HG03378 (cell line): Measurements from ENCODE around the gene GREB1.

ENCODE experiments used
- ATAC-seq: cut with Tn5 transposase; IDR thresholded peaks from one replicate; pipeline ENCODE4 v1.9.1; 2021; ENCODE audit warnings: mild to moderate bottlenecking, moderate library complexity; ENCODE audit not compliant: unreplicated experiment

The GREB1 gene

DNA sequence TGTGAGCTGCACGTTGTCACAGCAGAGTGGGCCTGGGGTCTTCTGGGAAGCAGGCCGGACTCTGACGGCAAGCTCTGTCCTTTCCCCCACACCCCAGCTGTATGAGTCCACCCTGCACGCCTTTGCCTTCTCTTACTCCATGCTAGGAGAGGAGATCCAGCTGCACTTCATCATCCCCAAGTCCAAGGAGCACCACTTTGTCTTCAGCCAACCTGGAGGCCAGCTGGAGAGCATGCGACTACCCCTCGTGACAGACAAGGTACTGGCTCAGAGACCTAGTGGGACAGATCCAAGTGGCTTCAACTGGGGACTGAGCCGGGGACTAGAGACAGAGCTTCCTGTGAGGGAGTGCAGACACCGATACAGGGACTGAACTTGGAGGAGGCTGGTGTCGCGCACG is 96.0 kb downstream of the GREB1 start:
- no peak for ATAC-seq

DNA sequence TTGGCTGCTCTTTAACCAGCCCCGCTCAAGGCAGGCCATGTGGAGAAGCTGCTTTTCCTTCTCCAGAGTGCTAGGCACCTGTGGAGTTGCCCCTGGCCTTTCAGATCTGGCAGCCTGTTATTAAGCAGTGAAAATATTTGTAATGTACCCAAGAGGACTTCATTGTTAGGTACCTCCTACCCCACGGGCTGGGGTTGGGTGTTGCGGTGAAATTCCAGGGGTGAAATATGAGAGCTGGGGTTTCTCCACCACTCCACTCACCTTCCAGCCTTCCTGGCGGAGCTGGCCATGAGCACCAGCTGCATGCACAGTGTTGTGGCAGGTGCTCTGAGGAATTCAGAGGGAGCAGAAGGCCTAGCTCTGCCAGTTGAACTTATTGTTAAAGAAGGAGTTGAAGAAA is 97.0 kb downstream of the GREB1 start:
- ATAC-seq, result no peak

DNA sequence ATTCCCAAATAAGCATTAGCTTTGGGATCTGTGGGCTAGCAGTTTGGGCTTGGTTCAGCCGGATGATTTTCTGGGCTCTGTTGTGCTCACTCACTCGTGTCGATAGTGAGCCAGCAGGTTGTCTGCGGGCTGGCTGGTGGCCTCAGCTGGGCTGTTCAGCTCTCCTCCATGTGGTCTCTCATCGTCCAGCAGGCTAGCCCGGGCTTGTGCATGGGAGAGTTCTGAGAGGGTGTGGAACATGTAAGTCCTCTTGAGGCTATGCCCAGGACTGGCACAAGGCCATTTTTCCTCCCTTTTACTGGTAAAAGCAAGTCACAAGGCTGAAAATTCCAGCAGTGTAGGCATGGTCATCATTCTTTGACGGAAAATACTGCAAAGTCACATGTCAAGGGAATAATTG is 97.6 kb downstream of the GREB1 start:
- ATAC-seq, result no peak

DNA sequence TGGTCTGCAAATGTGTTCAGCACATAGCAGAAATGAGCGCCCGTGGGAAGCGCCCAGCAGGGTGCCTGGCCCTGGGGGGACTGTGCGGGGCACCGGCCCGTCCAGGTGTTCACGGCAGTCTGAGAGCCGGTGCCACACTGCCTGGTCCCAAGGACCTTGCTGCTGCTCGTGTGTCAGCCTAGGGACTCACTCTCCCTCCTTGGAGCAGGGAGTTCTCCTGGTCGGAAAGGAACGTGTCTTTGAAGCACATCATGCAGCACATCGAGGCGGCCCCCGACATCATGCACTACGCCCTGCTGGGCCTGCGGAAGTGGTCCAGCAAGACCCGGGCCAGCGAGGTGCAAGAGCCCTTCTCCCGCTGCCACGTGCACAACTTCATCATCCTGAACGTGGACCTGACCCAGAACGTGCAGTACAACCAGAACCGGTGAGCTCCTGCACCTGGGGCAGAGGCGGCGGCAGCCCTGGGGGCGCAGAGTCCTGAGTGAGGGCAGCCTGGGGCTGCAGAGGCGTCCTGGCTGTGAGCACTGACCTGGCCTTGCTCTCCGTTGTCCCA is 100.2 kb downstream of the GREB1 start:
- ATAC-seq, result no peak

DNA sequence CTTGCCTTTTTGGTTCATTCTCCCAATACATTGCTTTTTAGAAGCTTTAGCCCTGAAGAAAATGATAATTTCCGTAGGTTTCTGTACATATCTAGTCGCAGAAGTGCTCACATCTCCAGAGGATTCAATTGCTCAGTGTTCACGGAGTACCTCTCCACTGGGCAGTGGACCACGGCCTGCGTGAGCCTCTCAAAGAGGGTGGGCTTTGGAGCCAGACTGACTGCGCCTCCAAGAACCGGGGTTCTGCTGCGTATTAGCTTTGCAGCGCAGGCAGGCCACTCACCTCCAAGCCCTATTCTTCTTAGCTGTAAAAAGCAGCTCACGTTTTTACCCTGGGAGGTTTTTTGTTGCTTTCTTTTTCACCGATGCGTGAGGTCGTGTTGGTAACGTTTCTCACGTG is 100.7 kb downstream of the GREB1 start:
- no peak for ATAC-seq

DNA sequence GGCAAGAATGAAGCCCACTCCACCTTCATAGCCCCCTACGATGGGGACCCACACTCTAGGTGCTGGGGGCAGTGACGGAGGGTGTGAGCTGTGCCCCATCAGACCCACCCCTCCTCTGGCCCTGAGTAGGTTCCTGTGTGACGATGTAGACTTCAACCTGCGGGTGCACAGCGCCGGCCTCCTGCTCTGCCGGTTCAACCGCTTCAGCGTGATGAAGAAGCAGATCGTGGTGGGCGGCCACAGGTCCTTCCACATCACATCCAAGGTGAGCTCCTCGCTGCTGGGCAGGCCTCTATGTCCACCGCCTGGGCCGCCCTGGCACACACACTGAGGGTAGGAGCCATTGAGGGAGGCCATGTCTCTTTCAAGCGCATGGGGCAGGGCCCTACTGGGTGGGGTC is 101.3 kb downstream of the GREB1 start:
- ATAC-seq, result no peak

DNA sequence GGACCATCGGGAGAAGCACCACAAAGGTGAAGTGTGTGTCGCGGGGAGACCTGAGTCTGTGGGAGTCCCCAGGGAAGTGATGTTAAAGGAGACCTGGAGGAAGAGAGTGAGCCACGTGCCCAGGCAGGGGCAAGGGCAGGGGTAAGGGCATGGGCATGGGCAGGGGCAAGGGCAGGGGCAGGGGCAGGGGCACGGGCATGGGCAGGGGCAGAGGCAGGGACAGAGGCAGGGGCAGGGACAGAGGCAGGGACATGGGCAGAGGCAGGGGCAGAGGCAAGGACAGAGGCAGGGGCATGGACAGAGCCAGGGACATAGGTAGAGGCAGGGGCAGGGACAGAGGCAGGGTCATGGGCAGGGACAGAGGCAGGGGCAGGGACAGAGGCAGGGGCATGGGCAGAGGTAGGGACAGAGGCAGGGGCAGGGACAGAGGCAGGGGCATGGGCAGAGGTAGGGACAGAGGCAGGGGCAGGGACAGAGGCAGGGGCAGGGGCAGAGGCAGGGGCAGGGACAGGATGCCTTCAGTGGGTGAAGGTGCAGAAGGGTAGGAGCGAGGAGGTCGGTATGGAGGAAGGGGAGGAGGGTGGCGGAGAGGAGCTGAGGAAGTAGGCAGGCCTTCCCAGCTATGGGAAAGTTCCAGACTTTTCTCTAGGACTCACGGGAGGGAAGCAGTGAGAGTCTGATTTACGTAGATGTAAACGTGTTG is 102.9 kb downstream of the GREB1 start:
- ATAC-seq, result no peak

DNA sequence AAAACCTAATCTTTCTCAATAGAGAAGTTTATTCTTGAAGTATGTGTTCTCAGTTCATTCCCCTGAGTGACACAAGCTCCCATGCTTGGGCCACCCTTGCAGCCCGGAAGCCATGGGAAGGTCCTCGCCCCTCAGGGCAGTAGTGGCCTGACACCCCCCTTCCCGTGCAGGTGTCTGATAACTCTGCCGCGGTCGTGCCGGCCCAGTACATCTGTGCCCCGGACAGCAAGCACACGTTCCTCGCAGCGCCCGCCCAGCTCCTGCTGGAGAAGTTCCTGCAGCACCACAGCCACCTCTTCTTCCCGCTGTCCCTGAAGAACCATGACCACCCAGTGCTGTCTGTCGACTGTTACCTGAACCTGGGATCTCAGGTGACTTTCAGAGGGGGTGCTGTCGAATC is 103.7 kb downstream of the GREB1 start:
- ATAC-seq, result no peak

DNA sequence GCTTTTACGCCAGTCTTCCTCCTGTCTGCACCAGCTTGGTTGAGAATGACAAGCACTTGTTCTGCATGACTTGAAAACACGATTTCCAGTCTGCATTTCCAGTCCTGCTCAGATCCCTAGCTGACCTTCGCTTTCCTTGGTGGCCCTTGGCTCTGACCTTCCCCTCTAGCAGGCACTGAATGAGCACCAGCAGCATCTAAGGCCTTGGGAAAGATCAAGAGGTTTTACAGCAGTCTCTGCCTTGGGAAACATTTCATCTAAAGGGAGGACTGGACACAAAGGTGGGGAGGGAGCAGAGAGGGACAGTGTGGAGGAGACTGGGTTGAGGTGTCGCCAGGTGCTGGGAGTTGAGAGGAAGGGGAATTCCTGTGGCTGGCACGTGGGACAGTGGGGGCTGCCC is 105.7 kb downstream of the GREB1 start:
- no peak for ATAC-seq

DNA sequence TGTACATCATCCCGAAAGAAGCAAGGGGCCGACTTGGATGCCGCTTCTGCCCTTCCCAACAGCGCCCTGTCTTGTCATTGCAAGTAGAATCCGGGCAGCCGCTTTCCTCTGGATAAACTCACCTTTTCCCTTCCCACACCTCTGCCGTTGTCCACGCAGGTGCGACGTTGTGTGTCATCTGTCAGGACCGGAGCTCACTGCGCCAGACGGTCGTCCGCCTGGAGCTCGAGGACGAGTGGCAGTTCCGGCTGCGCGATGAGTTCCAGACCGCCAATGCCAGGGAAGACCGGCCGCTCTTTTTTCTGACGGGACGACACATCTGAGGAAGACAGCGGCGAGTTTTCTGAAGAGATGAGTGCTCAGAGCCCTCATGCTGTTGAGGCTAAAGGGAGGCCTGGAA is 106.3 kb downstream of the GREB1 start:
- ATAC-seq, result no peak

DNA sequence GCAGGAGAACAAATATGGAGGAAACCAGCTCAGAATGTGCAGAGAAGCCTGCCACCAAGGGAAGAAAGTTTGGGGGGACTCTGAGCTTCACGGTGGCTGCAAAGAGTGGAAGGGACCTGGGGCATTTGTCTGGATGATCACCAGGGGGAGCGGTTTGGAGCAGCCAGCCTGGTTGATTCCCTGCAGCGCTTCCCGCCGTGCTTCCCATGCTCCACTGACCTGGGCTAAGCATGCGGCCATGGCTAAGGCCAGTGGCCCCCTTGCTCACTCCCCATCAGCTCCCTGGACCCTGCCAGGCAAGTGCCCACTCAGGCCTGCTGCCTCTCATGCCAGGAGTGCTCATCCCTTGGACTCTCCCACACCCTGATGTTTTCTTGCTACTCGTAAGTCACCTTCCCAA is 109.1 kb downstream of the GREB1 start:
- no peak for ATAC-seq

DNA sequence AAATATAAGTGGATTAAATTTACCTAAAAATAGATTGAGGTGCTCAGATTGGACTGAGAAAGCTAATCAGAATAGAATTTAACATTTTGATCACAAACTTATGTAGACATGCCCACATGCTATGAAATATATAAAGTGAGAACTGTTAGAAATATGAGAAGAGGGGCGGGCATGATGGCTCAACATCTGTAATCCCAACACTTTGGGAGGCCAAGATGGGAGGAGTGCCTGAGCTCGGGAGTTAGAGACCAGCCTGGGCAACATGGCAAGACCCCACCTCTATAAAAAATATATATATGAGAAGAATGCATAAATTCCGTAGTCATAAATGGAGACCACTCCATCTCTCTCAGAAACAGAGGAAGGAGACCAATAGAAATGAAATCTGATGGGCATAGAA is 110.4 kb downstream of the GREB1 start:
- ATAC-seq, result no peak

DNA sequence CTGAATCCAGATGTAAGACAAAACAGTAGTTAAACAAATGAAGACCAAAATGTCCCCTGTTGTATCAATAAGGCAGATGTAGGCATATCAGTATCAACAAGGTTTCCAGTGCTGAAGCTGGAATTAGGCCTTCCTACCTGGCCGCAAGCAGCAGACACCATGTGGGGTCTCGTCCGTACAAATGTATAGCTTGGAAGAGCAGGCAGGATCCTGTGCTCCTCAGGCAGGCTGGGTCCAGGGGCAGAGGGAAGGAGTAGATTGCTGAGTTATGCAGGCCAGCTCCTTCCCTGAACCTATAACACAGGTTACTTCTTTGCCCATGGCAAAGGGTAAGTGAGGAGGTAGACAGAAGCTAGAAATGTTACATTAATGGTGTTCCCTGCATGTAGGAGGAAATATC is 112.7 kb downstream of the GREB1 start:
- no peak for ATAC-seq

DNA sequence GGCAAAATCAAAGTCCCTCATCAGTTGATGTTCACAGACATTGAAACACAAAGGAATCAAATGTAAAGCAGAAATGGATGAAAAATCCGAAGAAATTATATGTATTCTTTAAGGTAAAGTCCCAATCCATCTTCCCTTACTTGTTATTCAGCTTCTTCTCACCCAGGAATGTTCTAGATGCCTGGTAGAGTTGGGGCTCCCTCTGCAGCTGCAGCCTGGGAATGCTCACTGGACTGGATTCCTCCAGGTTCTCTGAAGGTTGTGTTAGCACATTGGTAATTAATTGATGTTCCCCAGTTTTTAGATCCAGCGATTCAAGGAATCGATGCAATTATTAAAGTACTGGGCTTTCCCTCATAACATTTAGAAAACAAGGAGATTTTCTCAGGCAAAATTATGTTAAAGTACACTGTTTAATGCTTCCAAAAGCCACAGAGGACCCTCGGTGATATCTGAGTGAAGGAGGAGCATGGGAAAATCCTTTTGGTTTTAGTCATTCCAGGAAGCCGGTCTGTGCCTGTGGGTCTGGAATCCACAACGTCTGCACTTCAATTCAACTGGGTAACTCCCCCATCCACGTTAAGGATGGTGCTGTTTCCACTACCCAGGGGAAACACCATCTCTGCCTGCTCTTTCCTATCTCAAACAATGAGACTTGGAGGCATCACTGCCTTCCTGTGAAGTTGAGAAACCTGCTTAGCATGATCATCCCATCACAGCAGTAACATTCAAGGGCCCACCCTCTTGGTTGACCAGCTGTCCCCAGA is 114.2 kb downstream of the GREB1 start:
- ATAC-seq, result no peak

DNA sequence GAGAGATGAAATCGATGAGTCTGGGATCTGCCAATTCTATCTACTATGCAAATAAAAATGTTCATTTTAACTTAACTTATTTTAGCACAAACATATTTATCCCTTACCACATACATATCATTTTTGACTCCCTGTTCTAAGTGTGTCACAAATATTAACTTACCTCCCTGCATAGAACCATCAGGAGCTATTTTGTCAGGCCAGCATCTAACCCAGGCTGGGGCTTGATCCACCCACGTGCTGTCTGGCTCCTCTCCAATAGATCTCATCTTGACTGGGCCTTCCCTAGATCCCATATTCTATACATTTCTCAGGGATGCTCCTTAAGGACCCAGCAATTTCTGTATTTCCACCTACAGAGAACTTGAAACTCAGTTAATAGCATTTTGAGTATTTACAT is 115.2 kb downstream of the GREB1 start:
- no peak for ATAC-seq

DNA sequence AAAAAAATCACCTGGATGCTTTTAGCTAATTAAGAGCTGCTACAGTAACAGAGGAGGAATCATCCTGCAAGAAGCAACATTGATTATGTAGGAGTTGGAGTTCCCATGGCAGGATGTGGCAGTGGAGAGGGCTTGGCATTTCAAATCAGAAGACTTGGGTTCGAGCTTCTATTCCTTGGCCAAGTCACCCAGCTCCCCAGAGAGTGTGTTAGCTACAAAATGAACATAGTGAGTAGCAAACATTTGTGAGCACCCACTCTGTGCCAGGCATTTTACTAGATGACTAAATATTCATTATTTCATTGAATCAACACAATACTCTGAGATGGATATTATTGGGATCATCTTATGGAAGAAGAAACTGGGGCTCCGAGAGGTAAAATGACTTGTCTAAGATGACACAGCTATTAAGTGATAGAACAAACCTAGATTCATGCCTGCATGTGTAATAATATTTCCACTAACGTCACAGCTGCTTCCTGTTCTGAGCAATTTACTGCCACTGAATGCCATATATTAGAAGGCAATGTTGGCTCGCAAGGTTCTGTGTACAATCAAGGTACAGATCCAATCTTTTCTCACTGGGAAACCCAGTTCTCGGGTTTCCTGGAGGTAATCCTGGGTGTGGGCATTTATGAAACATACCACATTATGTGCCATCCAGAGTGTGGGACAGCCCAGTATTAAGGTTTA is 118.2 kb downstream of the GREB1 start:
- no peak for ATAC-seq

DNA sequence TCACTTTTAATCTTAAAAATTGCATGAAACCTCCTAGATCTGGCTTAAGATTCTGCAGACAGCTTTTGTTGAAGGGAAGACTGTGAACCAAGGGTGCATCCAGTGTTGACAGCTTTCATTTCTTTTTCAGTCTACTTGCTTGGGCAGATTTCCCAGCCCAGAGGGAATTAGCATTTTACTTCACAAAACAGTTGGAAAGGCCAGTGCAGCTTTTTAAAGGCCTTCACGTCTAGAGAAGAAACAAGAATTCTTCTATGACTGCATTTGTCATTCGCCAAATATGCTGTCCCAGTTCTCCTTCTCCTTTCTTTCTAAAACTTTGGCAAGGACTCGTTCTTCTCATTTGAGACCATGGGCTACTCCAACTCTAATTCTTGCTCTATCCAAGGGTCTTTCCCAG is 118.7 kb downstream of the GREB1 start:
- no peak for ATAC-seq

DNA sequence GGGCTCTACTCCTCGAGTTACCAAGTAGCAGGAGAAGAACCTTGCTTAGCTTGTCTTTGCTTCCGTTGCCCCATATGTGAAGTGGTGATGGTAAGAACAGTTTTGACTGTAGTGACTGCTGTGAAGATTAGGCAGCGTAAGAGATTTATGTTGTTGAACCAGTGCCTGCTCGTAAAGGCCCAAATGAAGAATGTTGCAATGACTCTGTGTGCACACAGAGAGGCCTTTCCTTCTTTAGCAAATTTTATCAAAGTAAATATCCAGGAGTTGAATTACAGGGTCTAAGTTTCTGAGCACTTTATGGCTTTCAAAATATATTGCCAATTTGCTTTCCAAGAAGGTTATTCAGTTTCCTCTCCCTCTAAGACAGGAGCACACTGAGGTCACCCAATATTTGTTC is 121.7 kb downstream of the GREB1 start:
- ATAC-seq, result no peak

DNA sequence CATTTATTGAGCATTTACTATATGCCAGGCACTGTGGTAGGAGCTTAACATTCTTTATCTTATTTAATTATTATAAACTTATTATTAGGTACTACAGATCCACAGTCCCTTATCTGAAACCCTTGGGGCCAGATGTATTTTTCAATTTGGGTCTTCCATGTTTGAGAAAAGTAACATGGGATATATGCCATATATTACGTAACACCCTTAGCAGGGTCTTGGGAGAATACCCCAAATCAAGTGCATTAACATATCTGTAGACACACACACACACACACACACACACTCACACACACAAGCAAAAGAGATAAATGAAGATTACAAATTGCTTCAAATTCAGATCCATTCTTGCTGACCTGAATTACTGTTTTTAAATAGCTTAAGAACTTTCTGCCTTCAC is 122.4 kb downstream of the GREB1 start:
- no peak for ATAC-seq

DNA sequence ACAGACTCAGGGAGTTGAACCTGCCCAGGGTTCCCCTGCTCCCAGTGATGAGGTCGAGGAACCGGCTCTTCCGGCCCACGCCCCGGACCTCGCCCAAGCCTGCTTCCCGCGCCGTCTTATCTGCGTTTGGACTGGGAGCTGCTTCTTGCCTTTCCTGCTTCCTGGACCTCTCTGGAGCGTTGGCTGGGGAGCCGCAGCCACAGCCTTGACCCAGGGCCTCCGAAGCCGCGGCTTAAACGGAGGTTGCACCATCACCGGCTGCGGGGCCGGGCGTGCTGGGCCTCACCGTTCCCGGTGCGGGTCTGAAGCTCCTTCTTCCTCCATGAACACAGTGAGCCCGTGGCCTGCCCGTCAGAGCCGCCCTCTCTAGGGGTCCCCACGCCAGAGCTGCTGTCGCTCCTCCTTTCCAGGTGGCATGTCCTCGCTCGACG is 122.8 kb downstream of the GREB1 start:
- ATAC-seq, result no peak

DNA sequence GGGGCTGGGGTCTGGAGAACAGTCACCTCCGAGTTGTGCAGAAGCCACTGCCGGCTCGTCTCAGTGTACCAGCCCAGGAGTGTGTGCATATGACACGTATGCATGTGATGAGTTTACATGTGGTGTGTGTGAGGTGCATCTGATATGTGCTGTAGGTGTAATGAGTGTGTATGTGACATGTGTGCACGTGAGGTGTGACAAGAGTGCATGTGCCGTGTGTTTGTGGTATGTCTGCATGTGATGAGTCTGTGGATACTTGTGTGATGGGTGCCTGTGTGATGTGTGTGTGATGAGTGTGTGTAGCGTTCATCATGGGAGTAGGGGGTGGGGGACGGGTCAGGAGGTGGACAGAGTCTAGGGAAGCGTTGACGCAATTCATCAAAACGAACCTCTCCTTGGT is 123.3 kb downstream of the GREB1 start:
- ATAC-seq, result no peak

DNA sequence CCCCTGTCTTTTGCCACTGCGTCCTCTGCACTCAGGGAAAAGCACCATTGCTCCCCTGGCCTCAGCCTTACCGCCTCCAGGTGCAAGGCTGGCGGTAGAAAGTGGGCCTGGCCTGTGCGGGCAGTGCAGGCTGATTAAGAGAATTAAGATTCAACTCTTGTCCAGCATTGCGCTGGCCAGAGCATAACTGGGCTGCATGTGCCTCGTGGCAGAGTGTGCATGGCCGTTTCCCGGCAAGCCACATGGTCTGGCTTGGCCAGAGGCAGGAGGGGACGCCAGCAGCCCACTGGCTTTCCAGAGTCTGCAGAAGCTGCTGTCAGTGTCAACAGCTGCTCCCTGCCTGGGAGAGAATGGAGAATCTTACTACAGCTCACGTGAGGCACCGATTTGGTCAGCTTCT is 123.8 kb downstream of the GREB1 start:
- no peak for ATAC-seq
